Liver (tissue), 3 donors: ENCODE data around the gene UXS1.

Experiments
- CTCF ChIP-seq: fragments of 150-350 bp; IDR thresholded peaks from 2 replicates; pipeline ENCODE4 v1.5.1; 2017; ENCODE audit warnings: improper control_type of control experiment, low read depth, low read length; ENCODE audit not compliant: missing input control
- EGR1 ChIP-seq, 2 donors: IDR thresholded peaks; 2 replicates each; pipeline ENCODE4 v1.6.1; 2016 to 2018; ENCODE audit warnings: antibody characterized with exemption in 2 of 2, low read depth in 2 of 2
- JUND ChIP-seq, 2 donors: IDR thresholded peaks; 2 replicates each; pipeline ENCODE4 v1.6.1; 2016; ENCODE audit warnings: antibody characterized with exemption in 2 of 2
- REST ChIP-seq: IDR thresholded peaks from 2 replicates; pipeline ENCODE4 v1.6.1; 2016; ENCODE audit warnings: antibody characterized with exemption, mild to moderate bottlenecking
- RXRA ChIP-seq, 2 donors: IDR thresholded peaks; 2 replicates each; pipeline ENCODE4 v1.6.1; 2017 to 2018; ENCODE audit warnings: antibody characterized with exemption in 2 of 2, mild to moderate bottlenecking in 1 of 2
- TAF1 ChIP-seq: conservative IDR thresholded peaks from 2 replicates; pipeline ENCODE4 v1.6.1; 2016; ENCODE audit warnings: antibody characterized with exemption, mild to moderate bottlenecking
- YY1 ChIP-seq: IDR thresholded peaks from 2 replicates; pipeline ENCODE4 v1.6.1; 2016; ENCODE audit warnings: antibody characterized with exemption, mild to moderate bottlenecking
- TF ChIP-seq, protein P1 (sequence below): IDR thresholded peaks from 2 replicates; pipeline ENCODE4 v1.6.1; 2016; ENCODE audit warnings: antibody characterized with exemption
- TF ChIP-seq, protein P2 (sequence below): IDR thresholded peaks from 2 replicates; pipeline ENCODE4 v1.6.1; 2016; ENCODE audit warnings: antibody characterized with exemption
- donor health status: healthy.
- donor health status: healthy.

DNA sequence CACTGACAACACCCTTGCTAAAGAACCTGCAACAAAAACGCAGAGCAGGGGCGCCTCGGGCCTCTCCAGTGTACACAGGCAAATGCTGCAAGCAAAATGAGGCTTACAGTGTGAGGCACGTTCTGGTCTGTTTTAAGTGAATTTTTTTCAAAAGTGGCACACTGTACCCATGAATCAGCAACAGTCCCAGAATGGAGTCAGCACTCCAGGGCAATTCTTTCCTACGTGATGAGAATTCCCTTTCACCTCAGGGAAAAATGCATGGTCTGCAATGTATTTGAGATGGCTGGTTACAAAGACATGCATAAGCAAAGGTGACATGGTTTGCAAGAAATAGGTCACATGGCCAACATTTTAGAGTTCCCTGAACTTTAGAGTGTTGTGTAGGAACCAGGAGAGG lies 94.4 kb downstream of the UXS1 start:
- TF ChIP-seq CTCF (no peak), YY1 (no peak), REST (no peak), TAF1 (no peak), EGR1 (IDR thresholded peaks at IDR 0.05; ENCODE audit: low read depth in 2 of 2) (no peak), RXRA (IDR thresholded peaks at IDR 0.05) (no peak), JUND (IDR thresholded peaks at IDR 0.05) (no peak)
- TF ChIP-seq, protein P1, sequence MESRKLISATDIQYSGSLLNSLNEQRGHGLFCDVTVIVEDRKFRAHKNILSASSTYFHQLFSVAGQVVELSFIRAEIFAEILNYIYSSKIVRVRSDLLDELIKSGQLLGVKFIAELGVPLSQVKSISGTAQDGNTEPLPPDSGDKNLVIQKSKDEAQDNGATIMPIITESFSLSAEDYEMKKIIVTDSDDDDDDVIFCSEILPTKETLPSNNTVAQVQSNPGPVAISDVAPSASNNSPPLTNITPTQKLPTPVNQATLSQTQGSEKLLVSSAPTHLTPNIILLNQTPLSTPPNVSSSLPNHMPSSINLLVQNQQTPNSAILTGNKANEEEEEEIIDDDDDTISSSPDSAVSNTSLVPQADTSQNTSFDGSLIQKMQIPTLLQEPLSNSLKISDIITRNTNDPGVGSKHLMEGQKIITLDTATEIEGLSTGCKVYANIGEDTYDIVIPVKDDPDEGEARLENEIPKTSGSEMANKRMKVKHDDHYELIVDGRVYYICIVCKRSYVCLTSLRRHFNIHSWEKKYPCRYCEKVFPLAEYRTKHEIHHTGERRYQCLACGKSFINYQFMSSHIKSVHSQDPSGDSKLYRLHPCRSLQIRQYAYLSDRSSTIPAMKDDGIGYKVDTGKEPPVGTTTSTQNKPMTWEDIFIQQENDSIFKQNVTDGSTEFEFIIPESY: no peak
- TF ChIP-seq, protein P2, sequence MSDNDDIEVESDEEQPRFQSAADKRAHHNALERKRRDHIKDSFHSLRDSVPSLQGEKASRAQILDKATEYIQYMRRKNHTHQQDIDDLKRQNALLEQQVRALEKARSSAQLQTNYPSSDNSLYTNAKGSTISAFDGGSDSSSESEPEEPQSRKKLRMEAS: no peak
